Measurements from ENCODE around the gene USH1C. TPM values are rescaled to one million over a fixed set of nuclear protein-coding genes. Genes with fewer than 3 reads are reported as not detected.

The USH1C gene
- total and polyA plus RNA-seq, 8 donors = 4.8 to 107 (median 22.2) TPM

DNA sequence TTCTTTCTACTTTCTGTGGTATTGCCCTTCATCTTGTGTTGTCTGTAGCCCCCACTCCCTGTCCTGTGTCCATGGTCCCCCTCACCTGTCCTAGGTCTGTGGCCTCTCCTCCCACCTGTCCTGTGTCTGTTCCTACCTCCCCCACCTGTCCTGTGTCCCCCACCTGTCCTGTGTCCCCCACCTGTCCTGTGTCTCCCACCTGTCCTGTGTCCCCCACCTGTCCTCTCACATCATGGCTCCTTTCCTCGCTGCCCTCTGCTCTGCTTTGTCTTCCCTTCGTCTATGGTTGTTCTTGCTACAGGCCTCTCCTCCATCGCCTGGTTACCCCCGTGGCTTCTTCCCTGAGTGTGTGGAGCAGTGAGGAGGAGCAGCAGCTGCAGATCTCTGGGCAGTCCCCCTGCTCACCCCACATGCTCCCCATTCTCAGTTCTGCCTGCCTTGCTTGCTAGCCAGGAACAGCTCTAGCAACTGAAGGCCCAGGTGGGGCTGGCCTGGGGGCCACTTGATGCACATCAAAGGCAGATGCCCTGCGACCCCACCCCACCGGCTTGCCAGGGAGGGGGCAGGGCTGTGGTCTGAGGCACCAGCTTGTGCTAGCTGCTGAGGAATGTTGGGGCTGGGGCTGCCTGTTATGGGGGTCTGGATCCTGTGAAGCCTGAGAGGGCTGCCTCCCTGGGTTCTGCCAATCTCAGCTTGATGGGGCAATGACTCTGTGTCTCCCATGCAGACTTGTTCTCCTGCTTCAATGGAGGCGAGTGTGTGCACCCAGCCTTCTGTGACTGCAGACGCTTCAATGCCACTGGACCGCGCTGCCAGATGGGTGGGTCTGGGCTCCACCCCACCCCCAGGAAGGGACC, 8.4 kb upstream of the USH1C start:
- Histone ChIP-seq H3K27me3 (peaks cover 0 to 54% (median 5%) of the 10 kb centered on the region in 3 donors), H3K36me3 (no peaks in the 10 kb centered on the region), H3K4me3 (no peak overlapping the region), H3K27ac (no peak overlapping the region), H3K9me3 (no peaks in the 10 kb centered on the region), H3K4me1 (no peaks in the 10 kb centered on the region)
- DNase-seq = no peak
- no peak for TF ChIP-seq EP300 (IDR thresholded peaks at IDR 0.05)
- TF ChIP-seq, protein P1, sequence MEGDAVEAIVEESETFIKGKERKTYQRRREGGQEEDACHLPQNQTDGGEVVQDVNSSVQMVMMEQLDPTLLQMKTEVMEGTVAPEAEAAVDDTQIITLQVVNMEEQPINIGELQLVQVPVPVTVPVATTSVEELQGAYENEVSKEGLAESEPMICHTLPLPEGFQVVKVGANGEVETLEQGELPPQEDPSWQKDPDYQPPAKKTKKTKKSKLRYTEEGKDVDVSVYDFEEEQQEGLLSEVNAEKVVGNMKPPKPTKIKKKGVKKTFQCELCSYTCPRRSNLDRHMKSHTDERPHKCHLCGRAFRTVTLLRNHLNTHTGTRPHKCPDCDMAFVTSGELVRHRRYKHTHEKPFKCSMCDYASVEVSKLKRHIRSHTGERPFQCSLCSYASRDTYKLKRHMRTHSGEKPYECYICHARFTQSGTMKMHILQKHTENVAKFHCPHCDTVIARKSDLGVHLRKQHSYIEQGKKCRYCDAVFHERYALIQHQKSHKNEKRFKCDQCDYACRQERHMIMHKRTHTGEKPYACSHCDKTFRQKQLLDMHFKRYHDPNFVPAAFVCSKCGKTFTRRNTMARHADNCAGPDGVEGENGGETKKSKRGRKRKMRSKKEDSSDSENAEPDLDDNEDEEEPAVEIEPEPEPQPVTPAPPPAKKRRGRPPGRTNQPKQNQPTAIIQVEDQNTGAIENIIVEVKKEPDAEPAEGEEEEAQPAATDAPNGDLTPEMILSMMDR (IDR thresholded peaks at IDR 0.05) = no peak
- no peak for TF ChIP-seq POLR2A (IDR thresholded peaks at IDR 0.05)
- no peak for TF ChIP-seq POLR2AphosphoS5 (IDR thresholded peaks at IDR 0.05)
- intact Hi-C loops (cut with DNase I; ENCODE audit: low total_unique reads) = no loop called here
- 78 to 86% (median 84%) methylated on average over 7 to 10 of the region's 10 CpGs for WGBS, 5 donors

DNA sequence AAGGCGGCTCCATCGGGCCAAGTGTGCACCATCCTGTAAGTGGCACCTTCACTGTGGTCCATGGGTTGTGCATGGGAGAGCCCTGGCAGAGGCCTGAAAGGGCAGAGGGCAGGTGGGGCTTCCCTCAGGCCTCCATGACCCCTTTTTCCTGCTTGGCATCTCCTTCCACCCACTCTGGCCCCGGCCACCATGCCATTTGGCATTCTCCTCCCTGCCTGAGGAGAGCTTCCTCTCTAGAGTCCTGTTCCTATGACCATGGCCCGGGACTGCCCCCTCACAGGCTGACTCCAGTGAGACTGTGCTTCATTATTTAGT, 7.8 kb upstream of the USH1C start:
- H3K36me3 ChIP-seq = no peaks in the 10 kb centered on the region
- intact Hi-C loops (cut with DNase I; ENCODE audit: low total_unique reads) = no loop called here
- H3K9me3 ChIP-seq = no peaks in the 10 kb centered on the region
- H3K4me3 ChIP-seq = no peak overlapping the region
- no peaks in the 10 kb centered on the region for H3K4me1 ChIP-seq
- TF ChIP-seq, protein P1 (IDR thresholded peaks at IDR 0.05) = no peak
- TF ChIP-seq EP300 (IDR thresholded peaks at IDR 0.05) (no peak), POLR2AphosphoS5 (IDR thresholded peaks at IDR 0.05) (no peak), POLR2A (IDR thresholded peaks at IDR 0.05) (no peak)
- no peak overlapping the region for H3K27ac ChIP-seq
- peaks cover 0 to 54% (median 11%) of the 10 kb centered on the region in 3 donors for H3K27me3 ChIP-seq
- no peak for DNase-seq
- 69 to 90% (median 85%) methylated on average over 2 to 4 of the region's 4 CpGs for WGBS, 5 donors

DNA sequence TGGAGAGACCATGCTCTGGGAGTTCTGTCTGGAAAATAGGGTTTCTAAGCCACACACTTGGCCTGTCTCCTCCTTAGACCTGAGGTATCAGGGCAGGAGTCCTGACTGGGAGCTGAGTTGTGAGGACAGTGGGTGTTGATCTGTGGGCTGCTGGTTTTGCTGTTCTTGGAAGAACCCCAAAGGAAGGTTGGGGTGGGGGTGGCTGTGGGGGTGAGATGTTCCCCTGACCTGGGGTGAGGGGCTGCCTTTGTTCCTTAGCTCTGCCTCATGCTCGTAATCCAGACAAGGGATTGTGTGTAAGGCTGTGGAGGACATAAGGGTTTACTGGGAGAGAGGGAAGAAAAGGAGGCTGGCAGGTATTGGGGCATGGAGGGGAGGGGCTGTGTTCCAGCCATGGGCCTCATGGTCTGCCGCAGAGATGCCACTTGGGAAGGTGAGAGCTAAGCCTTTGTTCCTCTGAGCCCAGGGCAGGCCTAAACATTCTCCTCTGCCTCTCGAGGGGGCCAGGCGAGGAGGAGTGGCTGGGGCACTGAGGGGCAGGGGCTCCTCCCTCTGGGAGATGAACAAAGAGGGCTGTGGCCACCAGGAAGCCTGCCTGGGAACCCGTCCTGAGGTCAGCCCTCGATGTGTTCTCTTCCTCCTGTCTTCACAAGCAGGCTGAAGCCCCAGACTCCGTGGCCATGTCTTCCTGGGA, 7.3 kb upstream of the USH1C start:
- Histone ChIP-seq H3K27ac (no peak overlapping the region), H3K4me1 (no peaks in the 10 kb centered on the region), H3K4me3 (no peak overlapping the region), H3K27me3 (peaks cover 0 to 57% (median 14%) of the 10 kb centered on the region in 3 donors), H3K9me3 (no peaks in the 10 kb centered on the region), H3K36me3 (no peaks in the 10 kb centered on the region)
- intact Hi-C loops (cut with DNase I; ENCODE audit: low total_unique reads) = no loop called here
- no peak for DNase-seq
- WGBS, 5 donors = 55 to 64% (median 61%) methylated on average over 5 to 7 of the region's 7 CpGs
- no peak for TF ChIP-seq POLR2AphosphoS5 (IDR thresholded peaks at IDR 0.05)
- TF ChIP-seq EP300 (IDR thresholded peaks at IDR 0.05) = no peak
- no peak for TF ChIP-seq POLR2A (IDR thresholded peaks at IDR 0.05)
- TF ChIP-seq, protein P1 (IDR thresholded peaks at IDR 0.05) = no peak

DNA sequence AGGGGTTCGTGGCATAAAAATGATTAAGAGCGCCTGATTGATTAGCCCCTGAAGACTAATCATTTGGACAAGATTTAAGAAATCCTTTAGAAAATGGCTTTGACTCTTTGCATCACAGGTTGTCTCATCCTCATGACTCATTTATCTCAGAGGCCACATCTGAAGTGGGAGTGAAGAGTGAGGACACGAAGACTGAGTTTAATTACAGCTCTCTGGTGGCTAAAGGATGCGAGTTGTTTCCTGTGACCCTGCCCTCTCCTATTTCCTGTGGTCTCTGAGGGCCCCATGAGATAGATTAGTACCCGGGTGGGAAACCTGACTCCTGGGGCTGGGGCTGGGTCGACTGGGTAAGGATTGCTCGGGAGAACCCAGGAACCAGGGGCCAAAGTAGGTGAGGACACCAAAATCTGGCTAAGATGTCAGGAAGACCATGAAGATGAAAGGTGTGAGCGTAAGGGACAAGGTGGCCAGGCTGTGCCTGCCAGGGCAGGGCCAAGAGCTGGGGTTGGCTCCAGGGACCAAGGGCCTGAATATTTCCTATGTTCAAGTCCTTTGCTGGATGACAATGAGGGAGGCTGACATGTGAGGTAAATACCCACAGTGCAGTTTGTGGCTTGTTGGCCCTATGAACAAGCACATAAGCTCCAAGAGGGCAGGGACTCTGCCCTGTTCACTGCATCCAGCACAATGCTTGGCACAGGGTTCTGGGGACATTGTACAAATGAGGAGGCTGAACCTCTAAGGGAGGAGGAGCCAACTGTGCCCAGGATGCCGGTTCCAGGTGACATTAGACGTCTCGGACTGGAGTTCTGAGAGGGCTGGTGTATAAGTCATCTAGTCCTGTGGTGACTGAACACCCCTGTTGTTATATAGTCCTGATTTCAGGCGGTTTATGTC, 6.5 kb upstream of the USH1C start:
- peaks cover 0 to 65% (median 14%) of the 10 kb centered on the region in 3 donors for H3K27me3 ChIP-seq
- TF ChIP-seq POLR2A (IDR thresholded peaks at IDR 0.05) (no peak), EP300 (IDR thresholded peaks at IDR 0.05) (no peak), POLR2AphosphoS5 (IDR thresholded peaks at IDR 0.05) (no peak)
- TF ChIP-seq, protein P1 (IDR thresholded peaks at IDR 0.05) = no peak
- H3K4me3 ChIP-seq = no peak overlapping the region
- no peaks in the 10 kb centered on the region for H3K36me3 ChIP-seq
- 47 to 65% (median 62%) methylated on average over 11 to 12 of the region's 12 CpGs for WGBS, 5 donors
- intact Hi-C loops (cut with DNase I; ENCODE audit: low total_unique reads) = no loop called here
- H3K4me1 ChIP-seq = no peaks in the 10 kb centered on the region
- no peak for DNase-seq
- no peaks in the 10 kb centered on the region for H3K9me3 ChIP-seq
- H3K27ac ChIP-seq = no peak overlapping the region
